K562 (cell line): ENCODE data around the gene NEUROG1. TPM values are rescaled to one million over a fixed set of nuclear protein-coding genes. Genes with fewer than 3 reads are reported as not detected.

ENCODE experiments used
- ATAC-seq: fragments of 200-7000 bp; cut with Tn5 transposase; 3 replicates; pipeline ENCODE4 v1.9.1; 2020; ENCODE audit warnings: moderate library complexity
- BruUV-seq: library from RNA; stranded (reverse); fragments of 400-500 nt; replicated peaks from 2 replicates; lab custom pipeline; 2021; lab: Mats Ljungman, UMichigan
- CTCF ChIA-PET: fragments of 300-600 bp; formaldehyde crosslinking; extraction: SDS; loops from one replicate; lab custom pipeline; 2021; ENCODE audit warnings: low intra/inter-chr PET ratio; lab: Yijun Ruan, JAX
- POLR2A ChIA-PET: fragments of 300-600, 350-650 bp; sonication (Branson Sonifier 250); formaldehyde crosslinking; extraction: SDS; loops from one replicate; lab custom pipeline; 2021; ENCODE audit warnings: antibody characterized with exemption, inconsistent platforms; lab: Yijun Ruan, JAX
- DNase-seq, 4 experiments: peaks; one replicate each; pipeline versions ENCODE4 v3.0.0 to v3.0.0-alpha.2; 2011 to 2018; ENCODE audit warnings: low spot score in 3 of 4, mixed read lengths in 3 of 4; ENCODE audit errors: extremely low read depth in 1 of 4
- FAIRE-seq: peaks from 2 replicates; lab custom pipeline; 2011; peaks lifted over from hg19 to GRCh38; lab: Jason Lieb, UNC
- H2AFZ ChIP-seq: 2 replicates; pipeline ENCODE4 v1.6.0; 2011; ENCODE audit warnings: low read depth, low read length, control low read depth, inconsistent platforms
- H3K27ac ChIP-seq: fragments of 200-600 bp; 3 replicates; pipeline ENCODE4 v1.8.0; 2011; ENCODE audit warnings: low read depth, mild to moderate bottlenecking, control low read depth, inconsistent platforms, low read length, moderate library complexity, mixed read lengths; ENCODE audit errors: extremely low read depth
- H3K27me3 ChIP-seq, 2 experiments: fragments of 300-600 bp in 1 of 2; 2 replicates in 1 of 2; 3 replicates in 1 of 2; pipeline versions ENCODE4 v1.6.0 to v1.8.0; 2011; ENCODE audit warnings: inconsistent platforms in 2 of 2, low read length in 2 of 2, mild to moderate bottlenecking in 1 of 2, mixed read lengths in 1 of 2, moderate library complexity in 1 of 2; ENCODE audit not compliant: control insufficient read depth in 2 of 2, insufficient read depth in 2 of 2
- H3K36me3 ChIP-seq: fragments of 300-600 bp; 3 replicates; pipeline ENCODE4 v1.8.0; 2011; ENCODE audit warnings: mild to moderate bottlenecking, low read length, inconsistent platforms; ENCODE audit not compliant: control insufficient read depth, insufficient read depth
- H3K4me1 ChIP-seq, 2 experiments: fragments of 200-600 bp in 1 of 2; replicated peaks in 1 of 2; 2 replicates in 1 of 2; 3 replicates in 1 of 2; pipeline versions ENCODE4 v1.5.1 to v1.8.0; 2011; ENCODE audit warnings: inconsistent platforms in 2 of 2, low read length in 2 of 2, mild to moderate bottlenecking in 1 of 2, mixed read lengths in 1 of 2, moderate library complexity in 1 of 2; ENCODE audit not compliant: control insufficient read depth in 2 of 2, insufficient read depth in 2 of 2
- H3K4me2 ChIP-seq: 2 replicates; pipeline ENCODE4 v1.6.1; 2011; ENCODE audit warnings: low read length, control low read depth, inconsistent platforms, mixed read lengths; ENCODE audit not compliant: insufficient read depth
- H3K4me3 ChIP-seq: fragments of 200-600 bp; sonication (generic), shearing (Covaris generic); 2 replicates; pipeline ENCODE4 v1.5.1; 2016; ENCODE audit warnings: control low read depth, inconsistent platforms
- H3K79me2 ChIP-seq: fragments of 200-600 bp; 3 replicates; pipeline ENCODE4 v1.8.0; 2011; ENCODE audit warnings: low read length, inconsistent platforms; ENCODE audit not compliant: control insufficient read depth, insufficient read depth
- H3K9ac ChIP-seq, 2 experiments: 2 replicates each; pipeline versions ENCODE4 v1.6.0 to v1.6.1; 2011; ENCODE audit warnings: low read depth in 2 of 2, low read length in 2 of 2, control low read depth in 1 of 2, inconsistent platforms in 1 of 2, mild to moderate bottlenecking in 1 of 2, mixed read lengths in 1 of 2; ENCODE audit not compliant: insufficient read depth in 1 of 2
- H3K9me1 ChIP-seq: one replicate; pipeline ENCODE4 v1.6.0; 2011; ENCODE audit warnings: inconsistent platforms, mild to moderate bottlenecking, low read length, moderate library complexity; ENCODE audit not compliant: control insufficient read depth, insufficient read depth
- H3K9me3 ChIP-seq: replicated peaks from 2 replicates; pipeline ENCODE4 v1.5.1; 2011; ENCODE audit warnings: low read depth, low read length, inconsistent platforms; ENCODE audit not compliant: control insufficient read depth, insufficient read depth
- H4K20me1 ChIP-seq: replicated peaks from 2 replicates; pipeline ENCODE4 v1.6.1; 2011; ENCODE audit warnings: low read length, inconsistent platforms, mixed read lengths; ENCODE audit not compliant: control insufficient read depth, insufficient read depth
- CREB5 ChIP-seq: fragments of 250-450 bp; sonication (Bioruptor Pico); IDR thresholded peaks from 2 replicates; pipeline ENCODE4 v1.5.0; 2020; ENCODE audit warnings: mild to moderate bottlenecking
- CREM ChIP-seq: IDR thresholded peaks from 2 replicates; pipeline ENCODE4 v1.6.1; 2014; ENCODE audit warnings: antibody characterized with exemption, low read depth
- CTCF ChIP-seq, 3 experiments: IDR thresholded peaks in 2 of 3; conservative IDR thresholded peaks in 1 of 3; 2 replicates each; pipeline ENCODE4 v1.5.1; 2011 to 2012; ENCODE audit warnings: low read length in 3 of 3, mild to moderate bottlenecking in 3 of 3, control low read depth in 2 of 3, improper control_type of control experiment in 1 of 3, inconsistent platforms in 1 of 3, low read depth in 1 of 3, mixed read lengths in 1 of 3, moderate library complexity in 1 of 3; ENCODE audit not compliant: insufficient read depth in 2 of 3
- DEAF1 ChIP-seq: fragments of 450-650 bp; formaldehyde crosslinking; IDR thresholded peaks from 2 replicates; pipeline ENCODE4 v1.4.0; 2020; ENCODE audit warnings: mild to moderate bottlenecking, moderate library complexity
- IFI16 ChIP-seq: fragments of 250-450 bp; sonication (Bioruptor Pico); IDR thresholded peaks from 2 replicates; pipeline ENCODE4 v2.1.2; 2022; ENCODE audit warnings: mild to moderate bottlenecking, inconsistent platforms
- ILF3 ChIP-seq: fragments of 450-650 bp; IDR thresholded peaks from 2 replicates; pipeline ENCODE4 v1.6.1; 2018; ENCODE audit warnings: antibody characterized with exemption, mild to moderate bottlenecking, moderate library complexity, borderline replicate concordance
- SETDB1 ChIP-seq: IDR thresholded peaks from one replicate; pipeline ENCODE4 v1.6.1; 2012; ENCODE audit warnings: low read length, control low read depth, inconsistent platforms
- SMC3 ChIP-seq: conservative IDR thresholded peaks from 2 replicates; pipeline ENCODE4 v1.6.1; 2011; ENCODE audit warnings: low read depth, low read length, improper control_type of control experiment; ENCODE audit not compliant: insufficient read depth
- ZNF277 ChIP-seq: fragments of 250-450 bp; sonication (Bioruptor Pico); IDR thresholded peaks from 2 replicates; pipeline ENCODE4 v1.8.0; 2022; ENCODE audit warnings: inconsistent platforms, mild to moderate bottlenecking, moderate library complexity, borderline replicate concordance
- ZNF3 ChIP-seq: fragments of 250-450 bp; sonication (Bioruptor Pico); IDR thresholded peaks from 2 replicates; pipeline ENCODE4 v1.5.0; 2021; ENCODE audit warnings: mild to moderate bottlenecking, moderate library complexity
- ZNF584 ChIP-seq: fragments of 200-800 bp; sonication (Bioruptor generic); IDR thresholded peaks from 2 replicates; pipeline ENCODE4 v1.6.1; 2016; ENCODE audit warnings: low read depth, mild to moderate bottlenecking, missing genetic modification characterization, missing compliant biosample characterization
- ZNF696 ChIP-seq: fragments of 250-450 bp; sonication (Bioruptor Pico); conservative IDR thresholded peaks from 2 replicates; pipeline ENCODE4 v1.4.0; 2020; ENCODE audit warnings: mild to moderate bottlenecking, moderate library complexity
- whole genome bisulfite sequencing: fragments of 100-300 bp; shearing (Covaris generic); methylation state at CpG from one replicate; pipeline ENCODE4 v1.1.6; 2016; ENCODE audit warnings: low coverage, mixed read lengths; ENCODE audit not compliant: insufficient coverage; ENCODE audit errors: missing lambda C conversion rate; 5-methylcytosine and 5-hydroxymethylcytosine counted together
- in situ Hi-C: fragments of 300-500 bp; cut with MboI; formaldehyde crosslinking; loops from 4 replicates; pipeline ENCODE4 v1.15.0; 2018; ENCODE audit warnings: inconsistent platforms, mixed read lengths
- intact Hi-C: fragments of 100-400 bp; cut with micrococcal nuclease; formaldehyde crosslinking; loops from 2 replicates; pipeline ENCODE4 v1.14.2; 2022
- polyA plus RNA-seq, 8 experiments: library from polyadenylated mRNA; depleted of rRNA in 4 of 8; stranded (reverse) in 5 of 8; unstranded in 3 of 8; fragments of >200 nt; fragmentation: Nextera tagmentation in 2 of 8; fragmentation: Illumina TruSeq in 1 of 8; extraction: Ambion mirVana in 2 of 8; extraction: Trizol in 1 of 8; gene quantifications; 2 replicates each; pipeline versions ENCODE4 v1.2.1 to v1.2.3, GENCODE V29; 2011 to 2014; ENCODE audit warnings: inconsistent platforms in 1 of 8, missing spikeins in 1 of 8
- total RNA-seq, 7 experiments: library from RNA; depleted of rRNA in 6 of 7; stranded (reverse); fragments of >200 nt in 6 of 7; fragmentation: Illumina TruSeq in 2 of 7; extraction: Trizol in 2 of 7; gene quantifications; 2 replicates each; pipeline versions ENCODE4 v1.2.1 to v1.2.3, GENCODE V29; 2011 to 2021; ENCODE audit warnings: low replicate concordance in 1 of 7

NEUROG1 gene
- total and polyA plus RNA-seq, 9 of the 15 experiments (the other 6 are each of a cell fraction or from before 2014, with no cell fraction given) = not detected

- peak; percentile 92 for ATAC-seq
- POLR2A ChIA-PET = interaction anchor here (0.6 to 2.3 kb wide), 6 partner anchors 11 to 263 kb away, joined by 3 to 10 read pairs (median 5); no protein-coding TSS in a partner anchor
- TF ChIP-seq DEAF1 (CRISPR knock-in tag) = 0 out of 2 replicates have a peak, but pooled peaks have one; percentile 25
- TF ChIP-seq ZNF584 (CRISPR knock-in tag) = no peak
- no peak for TF ChIP-seq ILF3
- no peak for TF ChIP-seq CREB5 (CRISPR knock-in tag)
- no peak for TF ChIP-seq CREM
- TF ChIP-seq ZNF696 (CRISPR knock-in tag) = no peak
- TF ChIP-seq SMC3 = peak; percentile 60
- TF ChIP-seq CTCF (IDR thresholded peaks at IDR 0.05 in 2 of 3, conservative IDR thresholded peaks at IDR 0.05 in 1 of 3; ENCODE audit: insufficient read depth in 2 of 3, low read depth in 1 of 3, low read length in 3 of 3) = peak; percentile 91 to 95 (median 92)
- TF ChIP-seq ZNF3 (CRISPR knock-in tag) = no peak
- no peak for TF ChIP-seq ZNF277 (CRISPR knock-in tag)
- no peak for TF ChIP-seq IFI16 (CRISPR knock-in tag)
- no peak for TF ChIP-seq SETDB1
These were observed 30.1 kb upstream of the NEUROG1 start for GRCh38 chr5:135565725-135566421.

More at GRCh38 chr5:135565725-135566421, 30.1 kb upstream of the NEUROG1 start:
- Histone ChIP-seq H3K9me1 (no peaks in the 10 kb centered on the region), H3K27me3 (peaks cover 0 to 4% of the 10 kb centered on the region in 2 experiments; a peak in 2 of 5 replicates), H3K9ac (no peak overlapping the region; a peak in 1 of 4 replicates), H3K4me2 (peak overlapping the region; percentile 54), H3K9me3 (no peaks in the 10 kb centered on the region), H3K27ac (no peak overlapping the region), H2AFZ (peak overlapping the region; percentile 91), H4K20me1 (0 out of 2 replicates have a peak, but pooled peaks cover 3% of the 10 kb centered on the region), H3K4me1 (peaks cover 7 to 10% of the 10 kb centered on the region in 2 experiments), H3K4me3 (no peak overlapping the region), H3K36me3 (no peaks in the 10 kb centered on the region), H3K79me2 (no peaks in the 10 kb centered on the region)
- intact Hi-C loops (loop anchor here (5.0 kb wide), 1 partner anchor 161 kb away; no protein-coding TSS in a partner anchor), in situ Hi-C loops (no loop called here)
- FAIRE-seq (peak; percentile 96), DNase-seq (peak; percentile 78 to 82 (median 80))
- no TSS peak for BruUV-seq
- 20% methylated on average over 15 of the region's 16 CpGs for WGBS
- CTCF ChIA-PET = interaction anchor here (0.6 to 2.2 kb wide), 5 partner anchors 100 to 267 kb away, joined by 3 to 12 read pairs (median 4); no protein-coding TSS in a partner anchor
